ENCODE results near the gene FAM221B.

FAM221B gene

DNA sequence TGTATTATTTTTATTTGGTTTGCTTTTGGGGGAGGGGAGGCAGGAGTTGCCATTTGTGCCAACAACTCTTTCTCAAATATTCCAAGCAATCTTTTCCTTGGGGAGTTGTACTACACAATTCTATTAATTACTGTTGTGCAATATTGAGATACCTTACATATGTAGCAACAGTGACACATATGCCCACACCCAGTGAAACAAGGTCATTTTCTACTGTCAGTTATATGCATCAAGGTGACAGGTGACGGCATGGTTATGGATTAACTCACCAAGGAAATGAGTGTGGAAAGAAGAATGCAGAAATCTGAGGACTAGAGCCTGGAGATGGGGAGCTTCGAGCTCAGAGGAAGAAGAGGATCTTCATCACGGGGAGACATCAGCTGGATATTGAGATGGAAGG is 56.6 kb downstream of the FAM221B start:
- TF ChIP-seq CTCF (IDR thresholded peaks at IDR 0.05; ENCODE audit: insufficient read depth, low read length, poor library complexity, severe bottlenecking) = no peak
- Histone ChIP-seq H3K27me3 (replicated peaks; ENCODE audit: control insufficient read depth, insufficient read depth, low read length) (no peaks in the 10 kb centered on the region), H3K36me3 (ENCODE audit: control insufficient read depth, insufficient read depth, low read length) (no peaks in the 10 kb centered on the region), H3K4me3 (replicated peaks; ENCODE audit: low read depth, low read length) (no peak overlapping the region)
- DNase-seq (ENCODE audit: extremely low read depth, insufficient read length) = no peak

- Histone ChIP-seq H3K36me3 (ENCODE audit: control insufficient read depth, insufficient read depth, low read length) (no peaks in the 10 kb centered on the region), H3K27me3 (replicated peaks; ENCODE audit: control insufficient read depth, insufficient read depth, low read length) (no peaks in the 10 kb centered on the region), H3K4me3 (replicated peaks; ENCODE audit: low read depth, low read length) (no peak overlapping the region)
- no peak for DNase-seq (ENCODE audit: extremely low read depth, insufficient read length)
- TF ChIP-seq CTCF (IDR thresholded peaks at IDR 0.05; ENCODE audit: insufficient read depth, low read length, poor library complexity, severe bottlenecking) = no peak
Observed at GRCh38 chr9:35771534-35771933, 57.0 kb downstream of the FAM221B start.

DNA sequence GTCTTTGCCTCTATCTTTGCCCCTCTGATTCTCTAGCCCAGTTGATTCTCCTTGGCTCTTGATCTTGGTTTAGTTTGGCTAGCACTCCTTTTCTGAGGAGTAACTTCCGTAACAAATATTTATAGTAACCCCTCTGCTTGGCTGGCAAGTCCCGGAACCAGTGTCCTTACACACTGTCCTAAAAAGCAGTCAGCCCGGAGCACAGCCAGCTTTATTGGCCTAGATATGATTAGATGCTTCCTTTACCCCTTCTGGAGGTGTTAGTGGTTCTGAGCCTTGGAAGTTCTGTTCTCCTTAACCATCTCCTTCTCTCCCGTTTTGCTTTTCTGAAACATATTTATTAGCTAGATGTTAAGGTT is 57.5 kb downstream of the FAM221B start:
- Histone ChIP-seq H3K4me3 (replicated peaks; ENCODE audit: low read depth, low read length) (no peak overlapping the region), H3K36me3 (ENCODE audit: control insufficient read depth, insufficient read depth, low read length) (no peaks in the 10 kb centered on the region), H3K27me3 (replicated peaks; ENCODE audit: control insufficient read depth, insufficient read depth, low read length) (no peaks in the 10 kb centered on the region)
- no peak for TF ChIP-seq CTCF (IDR thresholded peaks at IDR 0.05; ENCODE audit: insufficient read depth, low read length, poor library complexity, severe bottlenecking)
- DNase-seq (ENCODE audit: extremely low read depth, insufficient read length) = no peak

DNA sequence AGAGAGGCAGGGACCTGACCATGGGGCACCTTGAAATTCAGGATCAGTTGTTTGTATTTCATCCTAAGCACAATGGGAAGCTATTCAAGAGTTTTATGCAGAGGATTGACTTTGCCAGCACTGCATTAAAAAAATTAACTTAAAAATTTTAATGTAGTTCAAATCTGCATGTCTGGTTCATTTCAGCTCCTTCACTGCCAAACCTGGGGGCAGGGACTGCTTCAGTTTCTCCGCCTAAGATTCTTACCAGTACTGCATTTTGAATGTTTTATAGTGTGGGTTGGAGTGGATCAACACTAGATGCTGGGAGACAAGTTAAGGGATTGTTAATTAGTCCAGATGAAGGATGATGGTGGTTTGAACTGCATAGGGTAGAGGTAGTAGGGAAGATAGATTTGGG is 58.8 kb downstream of the FAM221B start:
- H3K36me3 ChIP-seq (ENCODE audit: control insufficient read depth, insufficient read depth, low read length) = no peaks in the 10 kb centered on the region
- TF ChIP-seq CTCF (IDR thresholded peaks at IDR 0.05; ENCODE audit: insufficient read depth, low read length, poor library complexity, severe bottlenecking) = no peak
- H3K4me3 ChIP-seq (replicated peaks; ENCODE audit: low read depth, low read length) = no peak overlapping the region
- no peaks in the 10 kb centered on the region for H3K27me3 ChIP-seq (replicated peaks; ENCODE audit: control insufficient read depth, insufficient read depth, low read length)
- DNase-seq (ENCODE audit: extremely low read depth, insufficient read length) = no peak

GRCh38 chr9:35767458-35767857 is 61.1 kb downstream of the FAM221B start:
- no peaks in the 10 kb centered on the region for H3K36me3 ChIP-seq (ENCODE audit: control insufficient read depth, insufficient read depth, low read length)
- no peak for TF ChIP-seq CTCF (IDR thresholded peaks at IDR 0.05; ENCODE audit: insufficient read depth, low read length, poor library complexity, severe bottlenecking)
- H3K27me3 ChIP-seq (replicated peaks; ENCODE audit: control insufficient read depth, insufficient read depth, low read length) = no peaks in the 10 kb centered on the region
- DNase-seq (ENCODE audit: extremely low read depth, insufficient read length) = no peak
- H3K4me3 ChIP-seq (replicated peaks; ENCODE audit: low read depth, low read length) = no peak overlapping the region

GRCh38 chr9:35766997-35767396 is 61.5 kb downstream of the FAM221B start:
- no peaks in the 10 kb centered on the region for H3K27me3 ChIP-seq (replicated peaks; ENCODE audit: control insufficient read depth, insufficient read depth, low read length)
- no peak for DNase-seq (ENCODE audit: extremely low read depth, insufficient read length)

More at GRCh38 chr9:35766997-35767396, 61.5 kb downstream of the FAM221B start:
- no peak overlapping the region for H3K4me3 ChIP-seq (replicated peaks; ENCODE audit: low read depth, low read length)
- H3K36me3 ChIP-seq (ENCODE audit: control insufficient read depth, insufficient read depth, low read length) = no peaks in the 10 kb centered on the region
- no peak for TF ChIP-seq CTCF (IDR thresholded peaks at IDR 0.05; ENCODE audit: insufficient read depth, low read length, poor library complexity, severe bottlenecking)
